SU-DHL-6 (cell line): ENCODE measurements around the gene SPTBN5.

Source experiments
- CTCF ChIP-seq: fragments of 200-600 bp; sonication (generic); IDR thresholded peaks from one replicate; pipeline ENCODE4 v1.5.1; 2017; ENCODE audit warnings: antibody characterized with exemption, mild to moderate bottlenecking, low read length, moderate library complexity; ENCODE audit not compliant: insufficient read depth, poor library complexity, severe bottlenecking
- EZH2phosphoT487 ChIP-seq: fragments of 200-600 bp; sonication (generic), shearing (Covaris generic); conservative IDR thresholded peaks from 2 replicates; pipeline ENCODE4 v1.6.1; 2018; ENCODE audit warnings: mild to moderate bottlenecking, antibody characterized with exemption, low read length, moderate library complexity, mixed read lengths

- no peak for TF ChIP-seq CTCF
- TF ChIP-seq EZH2phosphoT487: no peak
These were observed 37.6 kb downstream of the SPTBN5 start for GRCh38 chr15:41856262-41856661.
